NCI-H2227 treated with DMSO at 0.1 percent for 48 hours (cell line): ENCODE results near the gene EXPH5.
A peak's percentile ranks its signal among the peaks of the same experiment; 100 is the strongest.

Experiments used
- DNase-seq: peaks from one replicate; lab custom pipeline; 2025; lab: John Stamatoyannopoulos, UW

Gene EXPH5

GRCh38 chr11:108508653-108509593 is 84.6 kb downstream of the EXPH5 start:
- no peak for DNase-seq

DNA sequence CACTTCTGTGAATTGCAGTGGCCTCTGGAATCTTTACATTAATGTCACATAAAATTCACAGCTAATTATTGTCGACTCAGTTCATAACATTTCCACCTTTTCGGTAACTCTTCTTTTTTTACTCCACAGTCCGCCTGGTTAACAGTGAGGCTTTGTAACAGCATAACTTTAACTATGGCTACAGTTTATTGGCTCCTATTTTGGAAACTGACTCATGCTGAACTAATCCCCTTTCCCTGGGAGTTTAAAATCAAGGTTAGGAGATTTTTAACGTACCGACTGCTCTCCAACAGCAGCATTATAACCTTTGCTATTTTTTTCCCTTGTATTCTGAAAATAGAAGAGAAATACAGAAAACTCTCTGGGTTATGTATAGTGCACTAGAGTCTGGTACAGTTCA is 92.2 kb downstream of the EXPH5 start:
- DNase-seq = no peak

DNA sequence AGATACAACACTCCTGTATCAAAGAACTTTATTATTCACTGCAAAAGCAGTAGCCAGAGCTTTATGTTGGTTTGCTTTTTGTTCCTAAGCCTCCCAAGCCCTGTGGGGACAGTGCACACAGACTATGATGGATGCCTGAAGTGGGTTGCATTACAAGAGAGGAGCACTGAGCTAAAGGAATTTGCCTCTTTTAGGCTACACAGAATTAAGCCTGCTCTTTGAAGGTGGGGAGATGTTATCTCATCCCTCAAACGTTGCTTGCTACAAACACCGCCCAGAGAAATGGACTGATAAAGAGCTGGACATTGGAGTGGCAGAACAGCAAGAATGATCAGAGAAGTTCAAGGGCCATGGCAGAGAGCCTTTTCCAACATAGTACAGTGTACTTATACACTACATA is 92.8 kb downstream of the EXPH5 start:
- no peak for DNase-seq

DNA sequence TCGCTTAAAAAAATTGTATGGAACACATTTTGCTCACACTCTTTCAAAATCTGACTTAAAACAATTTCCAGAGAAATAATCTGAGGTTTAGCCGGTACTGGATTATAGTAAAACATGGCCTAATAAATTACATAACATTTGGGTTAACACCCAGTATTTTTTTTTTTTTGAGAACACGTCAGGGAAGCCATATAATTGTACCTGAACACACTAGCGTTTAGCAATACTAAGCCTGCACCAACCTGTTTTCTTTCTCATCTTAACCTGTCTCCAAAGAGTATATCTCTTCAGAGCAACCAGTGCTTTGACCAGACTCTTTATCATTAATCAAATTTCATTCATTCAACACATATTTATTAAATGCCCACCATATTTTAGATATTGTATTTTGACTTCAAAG is 93.4 kb downstream of the EXPH5 start:
- no peak for DNase-seq

DNA sequence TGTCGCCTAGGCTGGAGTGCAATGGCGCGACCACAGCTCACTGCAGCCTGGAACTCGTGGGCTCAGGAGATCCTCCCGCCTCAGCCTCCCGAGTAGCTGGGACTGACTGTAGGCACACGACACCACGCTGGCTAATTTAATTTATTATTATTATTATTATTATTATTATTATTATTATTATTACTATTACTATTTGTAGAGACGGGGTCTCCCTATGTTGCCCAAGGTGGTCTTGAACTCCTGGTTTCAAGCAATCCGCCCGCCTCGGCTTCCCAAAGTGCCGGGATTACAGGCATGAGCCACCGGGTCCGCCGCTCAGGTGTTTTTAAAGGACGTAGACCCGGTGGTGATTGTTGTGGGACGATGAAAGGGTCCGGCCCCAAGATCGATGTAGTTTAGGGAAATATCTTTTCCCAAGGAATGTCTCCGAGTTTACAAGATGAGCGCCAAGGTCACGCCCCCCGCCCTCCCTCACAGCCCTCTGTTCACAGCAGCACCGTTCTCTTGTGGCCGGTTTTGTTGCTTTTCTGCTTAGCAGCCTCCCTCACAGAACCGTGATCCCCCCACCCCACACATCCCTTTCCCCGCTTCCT is 94.7 kb downstream of the EXPH5 start:
- DNase-seq = no peak

- peak; percentile 49 for DNase-seq
These were observed 95.3 kb downstream of the EXPH5 start, which contains the start of gene POGLUT3 for GRCh38 chr11:108498046-108498815. Gene POGLUT3 (minus strand): TSS chr11:108498384. CDS start chr11:108498366, 18 bp downstream.

DNA sequence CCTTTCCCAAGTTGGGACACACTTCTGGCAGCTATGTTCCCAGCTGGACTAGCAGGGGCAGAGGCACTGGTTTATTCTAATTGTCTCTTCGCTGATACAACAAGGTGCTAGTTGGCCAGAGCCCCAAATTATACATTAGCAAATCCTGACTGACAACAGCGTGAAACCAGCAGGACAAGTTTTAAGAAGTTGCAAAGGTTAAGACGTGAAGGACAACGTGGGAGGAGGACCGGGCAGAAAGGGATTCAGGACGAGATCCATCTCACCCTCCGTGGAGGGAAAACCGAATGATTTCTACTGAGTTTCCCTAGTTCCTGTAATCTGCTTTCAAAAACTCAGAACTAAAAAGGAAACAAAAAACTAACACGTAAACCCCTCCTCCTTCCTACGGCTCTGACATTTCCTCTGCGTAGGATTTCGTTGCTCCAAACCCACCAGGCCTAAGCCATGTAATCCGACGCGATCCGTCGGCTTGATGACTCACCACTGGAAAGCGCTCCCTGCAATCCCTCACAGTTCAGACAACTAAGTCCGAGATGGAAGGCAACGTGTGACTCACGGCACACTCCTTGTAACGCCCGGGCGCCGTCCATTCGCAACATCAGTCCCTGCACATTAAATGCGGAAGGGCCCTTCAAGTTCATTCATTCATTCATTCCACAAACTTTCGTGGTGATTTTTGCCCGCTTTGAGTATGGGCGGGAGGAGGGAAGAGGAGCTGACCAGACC is 96.1 kb downstream of the EXPH5 start:
- peak; percentile 59 for DNase-seq

GRCh38 chr11:108496643-108497256 is 96.8 kb downstream of the EXPH5 start:
- no peak for DNase-seq

- no peak for DNase-seq
These were observed 98.2 kb downstream of the EXPH5 start for GRCh38 chr11:108495326-108495725.

GRCh38 chr11:108494182-108494581 is 99.4 kb downstream of the EXPH5 start:
- peak; percentile 4 for DNase-seq

- DNase-seq = no peak
These were observed 101.6 kb downstream of the EXPH5 start for GRCh38 chr11:108491936-108492335.

DNA sequence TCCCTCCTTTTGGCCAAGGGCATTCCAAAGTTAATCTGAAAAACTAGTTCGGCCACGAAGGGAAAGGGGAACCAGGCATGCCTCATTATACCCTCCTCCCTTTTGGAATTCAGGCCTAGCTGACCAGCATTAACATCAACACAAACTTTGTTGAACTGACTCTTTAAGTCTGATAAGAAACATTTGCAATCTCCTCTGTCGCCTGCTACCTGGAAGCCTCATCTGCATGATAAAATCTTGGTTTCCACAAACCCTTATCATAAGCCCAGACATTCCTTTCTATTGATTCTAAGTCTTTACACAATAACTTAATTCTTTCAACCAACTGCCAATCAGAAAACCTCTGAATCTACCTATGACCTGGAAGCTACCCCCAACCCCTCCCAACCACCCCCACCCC is 106.7 kb downstream of the EXPH5 start:
- DNase-seq = no peak

DNA sequence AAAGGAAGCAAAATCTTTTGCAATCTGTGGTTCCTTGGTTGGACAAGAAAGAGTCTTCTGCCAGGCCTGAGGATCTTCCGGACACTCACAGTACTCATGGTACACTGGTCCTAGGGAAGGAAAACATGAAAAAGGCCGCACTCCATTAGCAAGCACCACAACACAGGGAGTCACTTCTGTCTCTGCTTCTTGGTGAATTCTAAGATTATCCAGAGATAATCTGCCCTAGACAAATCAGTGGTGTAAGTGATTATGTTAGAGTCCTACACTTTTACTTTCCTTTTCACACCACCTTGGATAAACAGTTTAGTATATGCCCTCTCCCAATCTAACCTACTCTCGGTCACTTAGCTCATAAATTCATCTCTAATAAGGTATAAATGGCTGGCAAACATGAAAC is 107.2 kb downstream of the EXPH5 start:
- DNase-seq = no peak

DNA sequence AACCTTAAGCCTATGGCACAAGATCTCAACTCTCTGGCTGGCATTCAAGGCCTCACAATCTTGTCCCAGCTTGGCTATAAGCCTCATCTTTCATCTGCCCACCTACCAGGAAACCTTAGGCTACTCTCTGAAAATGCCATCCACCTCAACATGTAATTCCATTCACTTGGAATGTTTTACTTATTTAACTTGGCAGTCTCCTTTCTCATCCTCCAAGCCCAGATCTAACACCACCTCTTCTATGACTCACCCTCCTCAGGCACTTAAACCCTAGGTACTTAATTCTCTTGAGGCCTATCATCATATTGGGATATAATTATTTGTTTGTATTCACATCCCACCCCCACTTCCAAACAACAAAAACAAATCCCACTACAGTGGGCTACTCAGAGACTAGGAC is 110.4 kb downstream of the EXPH5 start:
- DNase-seq = no peak

- no peak for DNase-seq
These were observed 118.7 kb downstream of the EXPH5 start for GRCh38 chr11:108474664-108475463.

GRCh38 chr11:108472681-108473080 is 120.9 kb downstream of the EXPH5 start:
- DNase-seq = no peak

GRCh38 chr11:108468478-108468864 is 125.1 kb downstream of the EXPH5 start:
- DNase-seq = no peak

DNA sequence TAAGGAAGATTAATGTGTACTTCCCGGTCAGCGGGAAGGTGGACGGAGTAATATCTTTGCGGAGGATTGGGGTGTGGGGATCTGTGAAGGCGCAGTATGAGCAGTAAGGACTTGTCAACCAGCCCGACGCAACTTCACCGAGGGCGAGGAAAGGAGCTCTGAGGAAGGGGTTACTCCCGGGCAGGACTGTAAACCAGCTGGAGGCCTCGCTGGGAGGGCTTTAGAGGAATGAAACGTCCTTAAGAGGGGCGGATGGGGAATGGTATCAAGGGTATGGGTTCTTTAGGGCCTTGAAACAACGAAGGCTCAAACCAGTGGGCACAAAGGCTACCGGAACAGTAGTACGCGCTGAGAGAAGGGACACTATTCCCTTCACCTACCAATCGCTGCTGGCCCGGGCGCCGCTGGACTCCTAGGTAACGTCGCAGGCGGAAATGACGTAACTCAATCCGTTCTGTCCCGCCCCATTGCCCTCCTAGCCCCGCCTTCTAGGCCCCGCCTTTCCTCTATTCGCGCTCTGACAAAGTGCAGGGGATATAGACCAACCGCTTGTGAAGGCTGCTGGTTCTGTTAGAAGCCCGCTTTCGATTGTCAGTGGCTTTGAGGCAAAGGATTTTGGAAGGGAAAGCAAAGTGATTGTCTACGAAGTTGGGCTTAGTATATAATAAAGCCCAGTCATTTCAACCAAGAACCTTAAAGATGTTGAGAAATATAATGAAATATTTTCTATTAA is 126.3 kb downstream of the EXPH5 start, which contains the start of gene C11orf65:
Gene C11orf65 (minus strand): TSS at position 439 of the 733 bp plus-strand sequence. CDS start 5,970 bp downstream, outside the sequence.
- peak; percentile 95 for DNase-seq

DNA sequence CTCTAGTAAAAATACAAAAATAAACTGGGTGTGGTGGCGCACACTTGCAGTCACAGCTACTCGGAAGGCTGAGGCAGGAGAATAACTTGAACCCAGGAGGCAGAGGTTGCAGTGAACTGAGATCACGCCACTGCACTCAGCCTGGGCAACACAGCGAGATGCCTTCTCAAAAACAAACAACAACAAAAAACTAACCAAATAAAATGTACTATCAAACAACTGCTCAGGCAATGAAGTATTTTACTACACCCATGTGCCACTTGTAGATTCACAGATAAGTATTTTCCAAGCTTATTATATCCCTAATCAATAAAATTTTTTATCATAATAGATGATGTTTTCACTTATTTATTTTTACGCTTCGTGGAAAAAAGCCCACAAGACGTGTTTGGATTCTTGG is 127.2 kb downstream of the EXPH5 start:
- DNase-seq = no peak
